ENCODE results near the gene FXR2.

DNA sequence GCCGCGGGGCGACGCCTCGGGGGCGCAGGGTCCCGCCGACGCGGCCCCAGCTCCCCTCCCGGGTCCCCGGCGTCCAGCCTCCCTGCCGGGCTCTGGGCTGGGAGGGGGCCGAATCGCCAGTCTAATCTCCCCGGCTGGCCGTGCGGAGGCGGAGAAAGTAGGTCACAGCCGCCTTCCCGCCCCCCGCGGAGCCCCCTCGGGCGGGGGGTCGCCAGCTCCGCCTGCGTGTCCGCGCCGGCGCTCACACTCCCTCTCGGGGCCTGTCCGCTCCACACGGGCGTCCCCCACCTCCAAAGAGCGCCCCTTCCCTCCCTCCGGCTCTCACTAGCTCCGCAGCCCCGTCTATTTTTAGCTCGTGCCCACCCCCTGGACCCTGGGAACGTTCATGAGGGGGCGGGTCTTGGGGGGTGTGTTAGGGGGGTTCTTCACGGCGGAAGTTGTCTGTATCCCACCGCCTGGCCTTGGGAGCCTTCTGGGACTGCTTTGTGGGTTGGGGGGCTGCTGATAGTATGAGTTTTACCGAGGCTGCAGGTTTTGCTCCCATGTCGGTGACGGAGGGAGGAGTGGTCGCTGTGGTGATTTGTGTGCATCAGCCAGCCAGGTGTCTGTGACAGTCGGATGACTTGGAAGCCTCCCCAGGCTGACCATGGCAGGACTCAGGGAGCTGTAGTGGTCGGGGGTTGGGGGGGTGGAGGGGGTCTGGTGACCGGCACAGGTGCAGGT lies 37.1 kb upstream of the FXR2 start:
- TF ChIP-seq, protein P1, sequence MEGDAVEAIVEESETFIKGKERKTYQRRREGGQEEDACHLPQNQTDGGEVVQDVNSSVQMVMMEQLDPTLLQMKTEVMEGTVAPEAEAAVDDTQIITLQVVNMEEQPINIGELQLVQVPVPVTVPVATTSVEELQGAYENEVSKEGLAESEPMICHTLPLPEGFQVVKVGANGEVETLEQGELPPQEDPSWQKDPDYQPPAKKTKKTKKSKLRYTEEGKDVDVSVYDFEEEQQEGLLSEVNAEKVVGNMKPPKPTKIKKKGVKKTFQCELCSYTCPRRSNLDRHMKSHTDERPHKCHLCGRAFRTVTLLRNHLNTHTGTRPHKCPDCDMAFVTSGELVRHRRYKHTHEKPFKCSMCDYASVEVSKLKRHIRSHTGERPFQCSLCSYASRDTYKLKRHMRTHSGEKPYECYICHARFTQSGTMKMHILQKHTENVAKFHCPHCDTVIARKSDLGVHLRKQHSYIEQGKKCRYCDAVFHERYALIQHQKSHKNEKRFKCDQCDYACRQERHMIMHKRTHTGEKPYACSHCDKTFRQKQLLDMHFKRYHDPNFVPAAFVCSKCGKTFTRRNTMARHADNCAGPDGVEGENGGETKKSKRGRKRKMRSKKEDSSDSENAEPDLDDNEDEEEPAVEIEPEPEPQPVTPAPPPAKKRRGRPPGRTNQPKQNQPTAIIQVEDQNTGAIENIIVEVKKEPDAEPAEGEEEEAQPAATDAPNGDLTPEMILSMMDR (conservative IDR thresholded peaks at IDR 0.05; ENCODE audit: low read depth in 2 of 2), result no peak
- TF ChIP-seq, protein P2, sequence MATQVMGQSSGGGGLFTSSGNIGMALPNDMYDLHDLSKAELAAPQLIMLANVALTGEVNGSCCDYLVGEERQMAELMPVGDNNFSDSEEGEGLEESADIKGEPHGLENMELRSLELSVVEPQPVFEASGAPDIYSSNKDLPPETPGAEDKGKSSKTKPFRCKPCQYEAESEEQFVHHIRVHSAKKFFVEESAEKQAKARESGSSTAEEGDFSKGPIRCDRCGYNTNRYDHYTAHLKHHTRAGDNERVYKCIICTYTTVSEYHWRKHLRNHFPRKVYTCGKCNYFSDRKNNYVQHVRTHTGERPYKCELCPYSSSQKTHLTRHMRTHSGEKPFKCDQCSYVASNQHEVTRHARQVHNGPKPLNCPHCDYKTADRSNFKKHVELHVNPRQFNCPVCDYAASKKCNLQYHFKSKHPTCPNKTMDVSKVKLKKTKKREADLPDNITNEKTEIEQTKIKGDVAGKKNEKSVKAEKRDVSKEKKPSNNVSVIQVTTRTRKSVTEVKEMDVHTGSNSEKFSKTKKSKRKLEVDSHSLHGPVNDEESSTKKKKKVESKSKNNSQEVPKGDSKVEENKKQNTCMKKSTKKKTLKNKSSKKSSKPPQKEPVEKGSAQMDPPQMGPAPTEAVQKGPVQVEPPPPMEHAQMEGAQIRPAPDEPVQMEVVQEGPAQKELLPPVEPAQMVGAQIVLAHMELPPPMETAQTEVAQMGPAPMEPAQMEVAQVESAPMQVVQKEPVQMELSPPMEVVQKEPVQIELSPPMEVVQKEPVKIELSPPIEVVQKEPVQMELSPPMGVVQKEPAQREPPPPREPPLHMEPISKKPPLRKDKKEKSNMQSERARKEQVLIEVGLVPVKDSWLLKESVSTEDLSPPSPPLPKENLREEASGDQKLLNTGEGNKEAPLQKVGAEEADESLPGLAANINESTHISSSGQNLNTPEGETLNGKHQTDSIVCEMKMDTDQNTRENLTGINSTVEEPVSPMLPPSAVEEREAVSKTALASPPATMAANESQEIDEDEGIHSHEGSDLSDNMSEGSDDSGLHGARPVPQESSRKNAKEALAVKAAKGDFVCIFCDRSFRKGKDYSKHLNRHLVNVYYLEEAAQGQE (IDR thresholded peaks at IDR 0.05; ENCODE audit: unreplicated experiment), result no peak
- TF ChIP-seq NANOG (IDR thresholded peaks at IDR 0.05; ENCODE audit: borderline replicate concordance) (no peak), POLR2AphosphoS5 (IDR thresholded peaks at IDR 0.05; ENCODE audit: low read depth) (no peak)
